ENCODE data around the gene NRXN2. TPM values are rescaled to one million over a fixed set of nuclear protein-coding genes. Genes with fewer than 3 reads are reported as not detected.
"Not testable (repeated sequence)": the region's sequence is repeated elsewhere in the genome, so short reads cannot be mapped to it uniquely, and the experiment has no call there.

Gene NRXN2
- total and polyA plus RNA-seq, 3 experiments from 2014 or later: 0.55 to 0.75 TPM; not detected in 1

- H3K36me3 ChIP-seq (ENCODE audit: insufficient read depth, low read length); POLR2A ChIA-PET; H3K4me3 Mint-ChIP-seq; H3K9me3 Mint-ChIP-seq; H3K4me1 Mint-ChIP-seq; DNase-seq; H3K27ac Mint-ChIP-seq; H3K36me3 Mint-ChIP-seq; CTCF ChIA-PET; H3K9me3 ChIP-seq (ENCODE audit: low read length); H3K4me1 ChIP-seq (ENCODE audit: insufficient read depth, low read length); H3K27me3 ChIP-seq (ENCODE audit: insufficient read depth, low read length, poor library complexity, severe bottlenecking); H3K4me3 ChIP-seq (ENCODE audit: low read length); H3K27ac ChIP-seq (ENCODE audit: low read depth, low read length): not testable (repeated sequence)
- peaks cover 18 to 33% of the 10 kb centered on the region in 2 donors for H3K27me3 Mint-ChIP-seq
These were observed 21.0 kb downstream of the NRXN2 start for GRCh38 chr11:64701956-64702355.

GRCh38 chr11:64698427-64698826 is 24.6 kb downstream of the NRXN2 start:
- no peaks in the 10 kb centered on the region for H3K36me3 ChIP-seq (ENCODE audit: insufficient read depth, low read length)
- H3K27me3 Mint-ChIP-seq: peaks cover 19 to 46% of the 10 kb centered on the region in 2 donors
- no peaks in the 10 kb centered on the region for H3K4me1 ChIP-seq (ENCODE audit: insufficient read depth, low read length)
- H3K9me3 Mint-ChIP-seq: no peaks in the 10 kb centered on the region
- H3K36me3 Mint-ChIP-seq: peaks cover 0 to 2% (median 0%) of the 10 kb centered on the region in 3 donors
- no peaks in the 10 kb centered on the region for H3K9me3 ChIP-seq (ENCODE audit: low read length)
- H3K27me3 ChIP-seq (ENCODE audit: insufficient read depth, low read length, poor library complexity, severe bottlenecking): peaks cover 16% of the 10 kb centered on the region
- H3K4me3 Mint-ChIP-seq: no peak overlapping the region
- H3K4me3 ChIP-seq (ENCODE audit: low read length): no peak overlapping the region
- H3K4me1 Mint-ChIP-seq: no peaks in the 10 kb centered on the region
- no peak overlapping the region for H3K27ac ChIP-seq (ENCODE audit: low read depth, low read length)
- ChIA-PET POLR2A (no interaction called here), CTCF (interaction anchor here (4.0 kb wide), 1 partner anchor 10 kb away, joined by 28 read pairs; no protein-coding TSS in a partner anchor)
- DNase-seq: no peak
- no peak overlapping the region for H3K27ac Mint-ChIP-seq

- H3K4me3 ChIP-seq (ENCODE audit: low read length): no peak overlapping the region
- no peaks in the 10 kb centered on the region for H3K36me3 ChIP-seq (ENCODE audit: insufficient read depth, low read length)
- peaks cover 1 to 2% (median 2%) of the 10 kb centered on the region in 3 donors for H3K4me1 Mint-ChIP-seq
- H3K27ac Mint-ChIP-seq: no peak overlapping the region
- H3K4me3 Mint-ChIP-seq: no peak overlapping the region
- H3K27ac ChIP-seq (ENCODE audit: low read depth, low read length): no peak overlapping the region
- H3K9me3 Mint-ChIP-seq: no peaks in the 10 kb centered on the region
- peaks cover 19 to 47% of the 10 kb centered on the region in 2 donors for H3K27me3 Mint-ChIP-seq
- H3K36me3 Mint-ChIP-seq: peaks cover 0 to 2% (median 0%) of the 10 kb centered on the region in 3 donors
- no peak for DNase-seq
- H3K9me3 ChIP-seq (ENCODE audit: low read length): no peaks in the 10 kb centered on the region
- peaks cover 20% of the 10 kb centered on the region for H3K27me3 ChIP-seq (ENCODE audit: insufficient read depth, low read length, poor library complexity, severe bottlenecking)
- ChIA-PET POLR2A (no interaction called here), CTCF (interaction anchor here (4.0 kb wide), 1 partner anchor 9 kb away, joined by 28 read pairs; no protein-coding TSS in a partner anchor)
- H3K4me1 ChIP-seq (ENCODE audit: insufficient read depth, low read length): no peaks in the 10 kb centered on the region
These were observed 25.2 kb downstream of the NRXN2 start for GRCh38 chr11:64697663-64698375.

GRCh38 chr11:64696045-64696444 is 27.0 kb downstream of the NRXN2 start:
- H3K4me3 ChIP-seq (ENCODE audit: low read length): no peak overlapping the region
- Mint-ChIP-seq H3K36me3 (peaks cover 0 to 2% (median 0%) of the 10 kb centered on the region in 3 donors), H3K4me3 (no peak overlapping the region), H3K4me1 (peaks cover 6 to 10% (median 8%) of the 10 kb centered on the region in 3 donors), H3K27me3 (peaks cover 30 to 59% of the 10 kb centered on the region in 2 donors), H3K27ac (no peak overlapping the region), H3K9me3 (no peaks in the 10 kb centered on the region)
- ChIA-PET POLR2A (no interaction called here), CTCF (no interaction called here)
- H3K27me3 ChIP-seq (ENCODE audit: insufficient read depth, low read length, poor library complexity, severe bottlenecking): peaks cover 31% of the 10 kb centered on the region
- no peaks in the 10 kb centered on the region for H3K4me1 ChIP-seq (ENCODE audit: insufficient read depth, low read length)
- no peak for DNase-seq
- H3K9me3 ChIP-seq (ENCODE audit: low read length): no peaks in the 10 kb centered on the region
- no peak overlapping the region for H3K27ac ChIP-seq (ENCODE audit: low read depth, low read length)
- no peaks in the 10 kb centered on the region for H3K36me3 ChIP-seq (ENCODE audit: insufficient read depth, low read length)

- no peak overlapping the region for H3K4me3 ChIP-seq (ENCODE audit: low read length)
- peaks cover 30 to 59% of the 10 kb centered on the region in 2 donors for H3K27me3 Mint-ChIP-seq
- peaks cover 31% of the 10 kb centered on the region for H3K27me3 ChIP-seq (ENCODE audit: insufficient read depth, low read length, poor library complexity, severe bottlenecking)
- peak overlapping the region in 1 of 8 donors; percentile 88 for H3K27ac Mint-ChIP-seq
- H3K36me3 Mint-ChIP-seq: peaks cover 0 to 2% (median 0%) of the 10 kb centered on the region in 3 donors
- no peak overlapping the region for H3K4me3 Mint-ChIP-seq
- H3K9me3 ChIP-seq (ENCODE audit: low read length): no peaks in the 10 kb centered on the region
- no peak for DNase-seq
- ChIA-PET POLR2A (no interaction called here), CTCF (no interaction called here)
- no peaks in the 10 kb centered on the region for H3K9me3 Mint-ChIP-seq
- H3K36me3 ChIP-seq (ENCODE audit: insufficient read depth, low read length): no peaks in the 10 kb centered on the region
- H3K27ac ChIP-seq (ENCODE audit: low read depth, low read length): no peak overlapping the region
- no peaks in the 10 kb centered on the region for H3K4me1 ChIP-seq (ENCODE audit: insufficient read depth, low read length)
- peaks cover 6 to 10% (median 8%) of the 10 kb centered on the region in 3 donors for H3K4me1 Mint-ChIP-seq
These were observed 27.4 kb downstream of the NRXN2 start for GRCh38 chr11:64695548-64695947.

GRCh38 chr11:64694821-64695365 is 28.1 kb downstream of the NRXN2 start:
- H3K4me1 ChIP-seq (ENCODE audit: insufficient read depth, low read length): no peaks in the 10 kb centered on the region
- H3K36me3 ChIP-seq (ENCODE audit: insufficient read depth, low read length): no peaks in the 10 kb centered on the region
- H3K4me3 Mint-ChIP-seq: no peak overlapping the region
- peak overlapping the region in 2 of 8 donors; percentile 51 to 88 for H3K27ac Mint-ChIP-seq
- CTCF ChIA-PET: interaction anchor here (0.6 kb wide), 1 partner anchor 84 kb away, joined by 3 read pairs; the partner anchor contains the start of gene SF1
- H3K27me3 Mint-ChIP-seq: peaks cover 27 to 56% of the 10 kb centered on the region in 2 donors
- POLR2A ChIA-PET: no interaction called here
- no peak overlapping the region for H3K27ac ChIP-seq (ENCODE audit: low read depth, low read length)
- H3K36me3 Mint-ChIP-seq: peaks cover 0 to 2% (median 0%) of the 10 kb centered on the region in 3 donors
- no peak overlapping the region for H3K4me3 ChIP-seq (ENCODE audit: low read length)
- H3K27me3 ChIP-seq (ENCODE audit: insufficient read depth, low read length, poor library complexity, severe bottlenecking): peaks cover 31% of the 10 kb centered on the region
- H3K9me3 Mint-ChIP-seq: no peaks in the 10 kb centered on the region
- no peak for DNase-seq
- H3K4me1 Mint-ChIP-seq: peaks cover 6 to 10% (median 8%) of the 10 kb centered on the region in 3 donors
- H3K9me3 ChIP-seq (ENCODE audit: low read length): no peaks in the 10 kb centered on the region

- Histone ChIP-seq H3K36me3 (ENCODE audit: insufficient read depth, low read length) (no peaks in the 10 kb centered on the region), H3K27ac (ENCODE audit: low read depth, low read length) (no peak overlapping the region), H3K9me3 (ENCODE audit: low read length) (no peaks in the 10 kb centered on the region), H3K27me3 (ENCODE audit: insufficient read depth, low read length, poor library complexity, severe bottlenecking) (peaks cover 31% of the 10 kb centered on the region), H3K4me1 (ENCODE audit: insufficient read depth, low read length) (no peaks in the 10 kb centered on the region), H3K4me3 (ENCODE audit: low read length) (no peak overlapping the region)
- H3K4me1 Mint-ChIP-seq: peaks cover 6 to 11% (median 9%) of the 10 kb centered on the region in 3 donors
- POLR2A ChIA-PET: no interaction called here
- no peak for DNase-seq
- H3K9me3 Mint-ChIP-seq: no peaks in the 10 kb centered on the region
- H3K27ac Mint-ChIP-seq: no peak overlapping the region
- peaks cover 0 to 2% (median 0%) of the 10 kb centered on the region in 3 donors for H3K36me3 Mint-ChIP-seq
- H3K4me3 Mint-ChIP-seq: no peak overlapping the region
- CTCF ChIA-PET: interaction anchor here (0.6 kb wide), 1 partner anchor 84 kb away, joined by 3 read pairs; the partner anchor contains the start of gene SF1
- peaks cover 30 to 56% of the 10 kb centered on the region in 2 donors for H3K27me3 Mint-ChIP-seq
These were observed 28.8 kb downstream of the NRXN2 start for GRCh38 chr11:64694026-64694755.
